ENCODE data around the gene ELOA.

DNA sequence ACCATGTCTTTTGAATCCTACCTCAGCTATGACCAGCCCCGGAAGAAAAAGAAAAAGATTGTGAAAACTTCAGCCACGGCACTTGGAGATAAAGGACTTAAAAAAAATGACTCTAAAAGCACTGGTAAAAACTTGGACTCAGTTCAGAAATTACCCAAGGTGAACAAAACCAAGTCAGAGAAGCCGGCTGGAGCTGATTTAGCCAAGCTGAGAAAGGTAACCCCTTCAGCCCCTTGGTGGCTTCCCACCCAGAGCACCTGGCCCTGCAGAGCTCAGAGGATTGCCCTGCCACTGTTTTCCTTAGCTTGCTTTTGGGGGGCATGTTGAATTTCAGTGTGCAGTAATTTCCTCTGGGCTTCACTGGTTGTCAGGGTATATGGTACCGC is 8.5 kb downstream of the ELOA start:
- TF ChIP-seq, protein P1, sequence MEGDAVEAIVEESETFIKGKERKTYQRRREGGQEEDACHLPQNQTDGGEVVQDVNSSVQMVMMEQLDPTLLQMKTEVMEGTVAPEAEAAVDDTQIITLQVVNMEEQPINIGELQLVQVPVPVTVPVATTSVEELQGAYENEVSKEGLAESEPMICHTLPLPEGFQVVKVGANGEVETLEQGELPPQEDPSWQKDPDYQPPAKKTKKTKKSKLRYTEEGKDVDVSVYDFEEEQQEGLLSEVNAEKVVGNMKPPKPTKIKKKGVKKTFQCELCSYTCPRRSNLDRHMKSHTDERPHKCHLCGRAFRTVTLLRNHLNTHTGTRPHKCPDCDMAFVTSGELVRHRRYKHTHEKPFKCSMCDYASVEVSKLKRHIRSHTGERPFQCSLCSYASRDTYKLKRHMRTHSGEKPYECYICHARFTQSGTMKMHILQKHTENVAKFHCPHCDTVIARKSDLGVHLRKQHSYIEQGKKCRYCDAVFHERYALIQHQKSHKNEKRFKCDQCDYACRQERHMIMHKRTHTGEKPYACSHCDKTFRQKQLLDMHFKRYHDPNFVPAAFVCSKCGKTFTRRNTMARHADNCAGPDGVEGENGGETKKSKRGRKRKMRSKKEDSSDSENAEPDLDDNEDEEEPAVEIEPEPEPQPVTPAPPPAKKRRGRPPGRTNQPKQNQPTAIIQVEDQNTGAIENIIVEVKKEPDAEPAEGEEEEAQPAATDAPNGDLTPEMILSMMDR (IDR thresholded peaks at IDR 0.05), result no peak
- TF ChIP-seq POLR2A (IDR thresholded peaks at IDR 0.05), result no peak
